Measurements from ENCODE around the gene RRAGD.
"Not testable (repeated sequence)": the region's sequence is repeated elsewhere in the genome, so short reads cannot be mapped to it uniquely, and the experiment has no call there.

Gene RRAGD

GRCh38 chr6:89411145-89412070 lies 665 bp downstream of the RRAGD start:
- peak; percentile 53 for DNase-seq (ENCODE audit: low read depth, low spot score)

GRCh38 chr6:89410788-89411144 lies 1.3 kb downstream of the RRAGD start:
- DNase-seq (ENCODE audit: low read depth, low spot score), result no peak

- DNase-seq (ENCODE audit: low read depth, low spot score), result peak; percentile 24
These were observed 1.8 kb downstream of the RRAGD start for GRCh38 chr6:89410231-89410761.

- DNase-seq (ENCODE audit: low read depth, low spot score), result no peak
These were observed 2.5 kb downstream of the RRAGD start for GRCh38 chr6:89409461-89410035.

- DNase-seq (ENCODE audit: low read depth, low spot score), result no peak
These were observed 5.9 kb downstream of the RRAGD start for GRCh38 chr6:89406141-89406540.

GRCh38 chr6:89404512-89404911 lies 7.6 kb downstream of the RRAGD start:
- no peak for DNase-seq (ENCODE audit: low read depth, low spot score)

- DNase-seq (ENCODE audit: low read depth, low spot score), result no peak
These were observed 9.3 kb downstream of the RRAGD start for GRCh38 chr6:89402776-89403175.

GRCh38 chr6:89400912-89401399 lies 11.1 kb downstream of the RRAGD start:
- no peak for DNase-seq (ENCODE audit: low read depth, low spot score)

- DNase-seq (ENCODE audit: low read depth, low spot score), result no peak
These were observed 12.0 kb downstream of the RRAGD start for GRCh38 chr6:89400050-89400449.

GRCh38 chr6:89398762-89399525 lies 13.1 kb downstream of the RRAGD start:
- DNase-seq (ENCODE audit: low read depth, low spot score), result no peak

- not testable (repeated sequence) for DNase-seq (ENCODE audit: low read depth, low spot score)
These were observed 14.2 kb downstream of the RRAGD start for GRCh38 chr6:89397884-89398283.

GRCh38 chr6:89393659-89394058 lies 18.4 kb downstream of the RRAGD start:
- no peak for DNase-seq (ENCODE audit: low read depth, low spot score)

GRCh38 chr6:89392823-89393222 lies 19.2 kb downstream of the RRAGD start:
- no peak for DNase-seq (ENCODE audit: low read depth, low spot score)

GRCh38 chr6:89388846-89389245 lies 23.2 kb downstream of the RRAGD start:
- no peak for DNase-seq (ENCODE audit: low read depth, low spot score)

GRCh38 chr6:89387516-89388201 lies 24.4 kb downstream of the RRAGD start:
- DNase-seq (ENCODE audit: low read depth, low spot score), result peak; percentile 5

- DNase-seq (ENCODE audit: low read depth, low spot score), result no peak
These were observed 25.1 kb downstream of the RRAGD start for GRCh38 chr6:89386917-89387491.

GRCh38 chr6:89385846-89386245 lies 26.2 kb downstream of the RRAGD start:
- DNase-seq (ENCODE audit: low read depth, low spot score), result no peak

- DNase-seq (ENCODE audit: low read depth, low spot score), result peak; percentile 50
These were observed 26.9 kb downstream of the RRAGD start for GRCh38 chr6:89385156-89385667.

- DNase-seq (ENCODE audit: low read depth, low spot score), result no peak
These were observed 31.0 kb downstream of the RRAGD start for GRCh38 chr6:89381031-89381430.

- DNase-seq (ENCODE audit: low read depth, low spot score), result no peak
These were observed 32.8 kb downstream of the RRAGD start for GRCh38 chr6:89379281-89379680.

- DNase-seq (ENCODE audit: low read depth, low spot score), result no peak
These were observed 33.4 kb downstream of the RRAGD start for GRCh38 chr6:89378628-89379027.
